RWPE1 (cell line): ENCODE data around the gene XKR8.

Source experiments
- CTCF ChIA-PET: fragments of 350-600 bp; sonication (Branson Sonifier 250); formaldehyde crosslinking; extraction: SDS; loops from one replicate; lab custom pipeline; 2021; lab: Yijun Ruan, JAX
- POLR2A ChIA-PET: fragments of 400-600 bp; formaldehyde crosslinking; extraction: SDS; loops from one replicate; lab custom pipeline; 2020; ENCODE audit warnings: antibody characterized with exemption; ENCODE audit not compliant: low non-redundant PET; lab: Yijun Ruan, JAX
- DNase-seq: peaks from one replicate; pipeline ENCODE4 v3.0.0; 2012; ENCODE audit warnings: low spot score
- H3K27ac ChIP-seq: fragments of 450-650 bp; 2 replicates; pipeline ENCODE4 v1.5.1; 2017
- CTCF ChIP-seq: fragments of 450-650 bp; conservative IDR thresholded peaks from 2 replicates; pipeline ENCODE4 v1.5.1; 2017; ENCODE audit warnings: low read depth, mild to moderate bottlenecking

The XKR8 gene

DNA sequence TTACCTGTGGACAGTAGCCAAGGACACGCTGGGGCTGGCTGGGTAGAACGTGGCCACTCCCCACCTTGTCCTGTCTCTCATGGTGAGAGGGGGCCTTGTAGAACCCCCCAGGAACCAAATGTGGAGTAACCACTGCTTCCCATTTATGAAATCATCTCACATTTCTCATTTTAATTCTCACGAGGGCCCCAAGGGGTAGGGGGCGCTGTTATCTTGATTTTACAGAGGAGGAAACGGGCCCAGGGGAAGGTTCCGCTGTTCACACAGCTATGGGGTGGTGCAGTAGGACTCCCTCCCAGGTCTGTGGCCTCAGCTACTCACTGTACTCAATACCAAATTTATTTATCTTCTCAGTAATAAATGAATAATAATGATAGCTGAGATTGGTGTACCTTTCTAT is 19.5 kb upstream of the XKR8 start:
- DNase-seq, result no peak
- POLR2A ChIA-PET, result no interaction called here
- H3K27ac ChIP-seq, result no peak overlapping the region
- CTCF ChIA-PET, result interaction anchor here (0.6 to 0.8 kb wide), 3 partner anchors 74 to 417 kb away, joined by 3 to 4 read pairs (median 3); no protein-coding TSS in a partner anchor
- TF ChIP-seq CTCF, result no peak

- ChIA-PET POLR2A (interaction anchor here (0.6 kb wide), 1 partner anchor 11 kb away, joined by 4 read pairs; no protein-coding TSS in a partner anchor), CTCF (interaction anchor here (0.6 to 0.8 kb wide), 4 partner anchors 8 to 1811 kb away, joined by 3 to 4 read pairs (median 3); no protein-coding TSS in a partner anchor)
- DNase-seq, result no peak
These were observed 18.8 kb upstream of the XKR8 start for GRCh38 chr1:27940870-27941560.

GRCh38 chr1:27941671-27942540 is 17.9 kb upstream of the XKR8 start:
- ChIA-PET POLR2A (interaction anchor here (0.6 kb wide), 1 partner anchor 12 kb away, joined by 4 read pairs; no protein-coding TSS in a partner anchor), CTCF (interaction anchor here (0.6 to 0.8 kb wide), 2 partner anchors 9 to 1811 kb away, joined by 3 to 4 read pairs; no protein-coding TSS in a partner anchor)

More at GRCh38 chr1:27940870-27941560, 18.8 kb upstream of the XKR8 start:
- TF ChIP-seq CTCF, result no peak
- no peak overlapping the region for H3K27ac ChIP-seq

DNA sequence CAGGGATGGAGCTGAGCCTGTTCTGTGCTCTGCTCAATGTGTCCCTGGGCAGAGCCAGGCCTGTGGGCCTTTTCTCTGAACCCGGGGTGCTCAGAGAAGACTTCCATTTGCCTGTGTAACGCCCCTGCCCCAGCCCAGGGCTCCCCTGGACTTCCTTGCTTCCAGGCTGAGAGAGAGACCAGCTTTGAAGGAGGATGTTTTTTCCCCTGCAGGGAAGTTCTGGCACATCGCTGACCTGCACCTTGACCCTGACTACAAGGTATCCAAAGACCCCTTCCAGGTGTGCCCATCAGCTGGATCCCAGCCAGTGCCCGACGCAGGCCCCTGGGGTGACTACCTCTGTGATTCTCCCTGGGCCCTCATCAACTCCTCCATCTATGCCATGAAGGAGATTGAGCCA is 14.8 kb upstream of the XKR8 start:
- TF ChIP-seq CTCF, result no peak
- ChIA-PET POLR2A (no interaction called here), CTCF (interaction anchor here (0.6 to 1.2 kb wide), 2 partner anchors 58 to 87 kb away, joined by 4 read pairs; no protein-coding TSS in a partner anchor)
- DNase-seq, result no peak
- no peak overlapping the region for H3K27ac ChIP-seq

More at GRCh38 chr1:27941671-27942540, 17.9 kb upstream of the XKR8 start:
- no peak for TF ChIP-seq CTCF
- H3K27ac ChIP-seq, result no peak overlapping the region
- DNase-seq, result no peak

DNA sequence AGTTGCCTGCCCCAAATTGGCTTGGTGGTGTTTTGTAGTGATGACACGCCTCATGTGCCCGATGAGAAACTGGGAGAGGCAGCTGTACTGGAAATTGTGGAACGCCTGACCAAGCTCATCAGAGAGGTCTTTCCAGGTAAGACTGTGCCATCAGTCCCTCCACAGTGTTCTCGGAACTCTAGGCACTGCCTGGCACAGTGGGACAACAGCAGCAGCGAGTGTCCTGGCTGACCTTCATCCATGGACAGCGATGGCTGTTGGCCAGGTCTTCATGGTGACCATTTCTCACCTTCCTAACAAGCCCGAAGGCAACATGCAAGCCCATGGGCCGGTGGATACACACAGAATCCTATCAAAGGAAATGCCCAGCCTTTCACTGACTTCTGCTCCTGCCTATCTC is 10.7 kb upstream of the XKR8 start:
- no peak for TF ChIP-seq CTCF
- no peak overlapping the region for H3K27ac ChIP-seq
- no peak for DNase-seq
- ChIA-PET CTCF (no interaction called here), POLR2A (no interaction called here)

GRCh38 chr1:27951396-27951795 is 8.4 kb upstream of the XKR8 start:
- H3K27ac ChIP-seq, result no peak overlapping the region
- ChIA-PET POLR2A (no interaction called here), CTCF (interaction anchor here (0.6 kb wide), 2 partner anchors 28 to 1087 kb away, joined by 4 to 8 read pairs; no protein-coding TSS in a partner anchor)
- no peak for DNase-seq
- no peak for TF ChIP-seq CTCF
